Epithelial cell of esophagus (primary cell): Measurements from ENCODE around the gene CACNA1B.

Source experiments
- DNase-seq: peaks from one replicate; pipeline ENCODE4 v3.0.0; 2010; ENCODE audit warnings: low read depth
- H3K4me3 ChIP-seq: 2 replicates; pipeline ENCODE4 v1.5.1; 2011; ENCODE audit warnings: mild to moderate bottlenecking, low read length, control low read depth
- TF ChIP-seq, protein P1 (sequence below): IDR thresholded peaks from 2 replicates; pipeline ENCODE4 v1.5.1; 2011; ENCODE audit warnings: low read depth, mild to moderate bottlenecking, low read length, control low read depth, inconsistent platforms; ENCODE audit not compliant: insufficient read depth; ENCODE audit errors: missing control alignments

Gene CACNA1B

DNA sequence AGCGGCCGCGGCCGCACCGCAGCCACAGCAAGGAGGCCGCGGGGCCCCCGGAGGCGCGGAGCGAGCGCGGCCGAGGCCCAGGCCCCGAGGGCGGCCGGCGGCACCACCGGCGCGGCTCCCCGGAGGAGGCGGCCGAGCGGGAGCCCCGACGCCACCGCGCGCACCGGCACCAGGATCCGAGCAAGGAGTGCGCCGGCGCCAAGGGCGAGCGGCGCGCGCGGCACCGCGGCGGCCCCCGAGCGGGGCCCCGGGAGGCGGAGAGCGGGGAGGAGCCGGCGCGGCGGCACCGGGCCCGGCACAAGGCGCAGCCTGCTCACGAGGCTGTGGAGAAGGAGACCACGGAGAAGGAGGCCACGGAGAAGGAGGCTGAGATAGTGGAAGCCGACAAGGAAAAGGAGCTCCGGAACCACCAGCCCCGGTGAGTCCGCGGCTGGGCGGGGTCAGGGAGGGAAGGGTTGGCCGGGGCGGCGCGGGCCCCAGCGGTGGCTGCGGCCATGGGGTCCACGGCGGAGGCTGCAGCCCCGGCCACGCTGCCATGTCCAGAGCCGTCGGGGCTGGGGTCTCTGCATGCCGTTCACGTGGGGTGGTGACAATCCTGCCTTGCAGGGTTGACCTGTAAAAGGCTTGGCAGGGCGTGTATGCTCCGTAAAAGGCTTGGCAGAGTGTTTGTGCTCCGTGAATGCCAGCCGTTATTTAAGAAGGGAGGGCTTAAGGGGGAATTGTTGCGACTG, 146.0 kb downstream of the CACNA1B start:
- DNase-seq: no peak
- TF ChIP-seq, protein P1, sequence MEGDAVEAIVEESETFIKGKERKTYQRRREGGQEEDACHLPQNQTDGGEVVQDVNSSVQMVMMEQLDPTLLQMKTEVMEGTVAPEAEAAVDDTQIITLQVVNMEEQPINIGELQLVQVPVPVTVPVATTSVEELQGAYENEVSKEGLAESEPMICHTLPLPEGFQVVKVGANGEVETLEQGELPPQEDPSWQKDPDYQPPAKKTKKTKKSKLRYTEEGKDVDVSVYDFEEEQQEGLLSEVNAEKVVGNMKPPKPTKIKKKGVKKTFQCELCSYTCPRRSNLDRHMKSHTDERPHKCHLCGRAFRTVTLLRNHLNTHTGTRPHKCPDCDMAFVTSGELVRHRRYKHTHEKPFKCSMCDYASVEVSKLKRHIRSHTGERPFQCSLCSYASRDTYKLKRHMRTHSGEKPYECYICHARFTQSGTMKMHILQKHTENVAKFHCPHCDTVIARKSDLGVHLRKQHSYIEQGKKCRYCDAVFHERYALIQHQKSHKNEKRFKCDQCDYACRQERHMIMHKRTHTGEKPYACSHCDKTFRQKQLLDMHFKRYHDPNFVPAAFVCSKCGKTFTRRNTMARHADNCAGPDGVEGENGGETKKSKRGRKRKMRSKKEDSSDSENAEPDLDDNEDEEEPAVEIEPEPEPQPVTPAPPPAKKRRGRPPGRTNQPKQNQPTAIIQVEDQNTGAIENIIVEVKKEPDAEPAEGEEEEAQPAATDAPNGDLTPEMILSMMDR: no peak
- no peak overlapping the region for H3K4me3 ChIP-seq

DNA sequence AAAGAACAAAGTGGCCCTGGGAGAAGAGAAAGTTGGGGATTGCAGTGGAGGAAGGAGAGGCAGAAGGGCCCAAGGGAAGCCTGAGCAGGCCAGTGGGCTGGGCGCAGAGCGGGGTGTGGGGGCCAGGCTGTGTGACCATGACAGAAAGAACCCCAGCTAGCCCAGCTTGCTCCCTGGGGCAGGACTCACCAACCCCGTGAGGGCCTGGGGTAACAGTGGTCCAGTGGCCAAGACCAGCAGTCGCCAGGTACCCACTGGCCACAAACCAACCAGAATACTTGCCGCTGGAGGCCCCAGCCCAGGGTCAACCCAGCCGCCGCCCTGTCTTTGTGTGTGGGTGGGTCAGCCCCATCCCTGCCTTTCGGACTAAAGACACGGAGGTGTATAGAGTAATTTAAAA, 146.5 kb downstream of the CACNA1B start:
- TF ChIP-seq, protein P1: no peak
- no peak overlapping the region for H3K4me3 ChIP-seq
- DNase-seq: no peak

DNA sequence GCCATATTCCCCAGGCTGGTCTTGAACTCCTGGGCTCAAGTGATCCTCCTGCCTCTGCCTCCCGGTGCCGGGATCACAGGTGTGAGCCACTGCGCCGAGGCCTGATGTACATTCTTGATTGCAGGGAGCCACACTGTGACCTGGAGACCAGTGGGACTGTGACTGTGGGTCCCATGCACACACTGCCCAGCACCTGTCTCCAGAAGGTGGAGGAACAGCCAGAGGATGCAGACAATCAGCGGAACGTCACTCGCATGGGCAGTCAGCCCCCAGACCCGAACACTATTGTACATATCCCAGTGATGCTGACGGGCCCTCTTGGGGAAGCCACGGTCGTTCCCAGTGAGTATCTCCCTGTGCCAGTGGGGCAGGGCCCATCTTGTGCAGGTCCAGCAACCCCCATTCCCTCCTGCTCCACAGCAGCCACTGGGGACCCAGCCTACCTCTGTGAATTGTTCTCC, 147.3 kb downstream of the CACNA1B start:
- TF ChIP-seq, protein P1: no peak
- no peak for DNase-seq
- H3K4me3 ChIP-seq: no peak overlapping the region

DNA sequence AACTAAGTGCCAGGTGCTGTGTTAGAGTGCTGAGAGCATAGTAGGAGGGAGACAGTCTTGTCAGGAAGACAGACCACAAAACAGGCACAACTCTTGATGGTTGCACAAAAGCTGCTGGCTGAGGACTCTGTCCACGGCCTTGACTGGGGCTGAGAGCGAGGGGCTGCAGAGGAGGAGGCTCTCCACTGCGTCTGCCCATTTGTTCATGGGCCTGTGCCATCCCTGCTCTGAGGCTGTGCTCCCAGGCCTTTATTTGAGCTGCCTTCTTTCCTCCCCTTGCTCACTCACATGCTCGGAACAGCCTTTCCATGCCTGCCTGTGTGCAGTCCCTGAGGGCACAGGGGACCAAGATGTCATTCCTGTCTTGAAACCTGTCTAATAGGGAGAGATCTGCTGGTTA, 147.8 kb downstream of the CACNA1B start:
- no peak for DNase-seq
- TF ChIP-seq, protein P1: no peak
- H3K4me3 ChIP-seq: no peak overlapping the region

DNA sequence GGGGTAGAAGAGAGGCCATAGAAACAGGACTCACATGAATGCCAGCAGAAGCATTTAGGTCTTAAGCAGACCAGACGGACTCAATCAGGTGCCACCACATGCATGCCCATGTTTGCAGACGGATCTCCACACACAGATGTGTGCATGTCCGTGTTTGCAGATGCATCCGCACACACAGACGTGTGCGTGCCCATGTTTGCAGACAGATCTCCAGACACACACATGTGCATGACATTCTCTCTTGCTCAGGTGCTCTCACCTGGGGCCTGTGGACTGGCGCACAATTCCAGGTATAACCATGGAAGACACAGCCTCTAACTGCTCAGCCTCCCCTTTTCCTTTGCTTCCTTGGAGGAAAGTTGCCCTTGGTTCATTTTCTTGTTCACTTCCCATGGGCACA, 148.3 kb downstream of the CACNA1B start:
- TF ChIP-seq, protein P1: no peak
- no peak for DNase-seq
- no peak overlapping the region for H3K4me3 ChIP-seq

DNA sequence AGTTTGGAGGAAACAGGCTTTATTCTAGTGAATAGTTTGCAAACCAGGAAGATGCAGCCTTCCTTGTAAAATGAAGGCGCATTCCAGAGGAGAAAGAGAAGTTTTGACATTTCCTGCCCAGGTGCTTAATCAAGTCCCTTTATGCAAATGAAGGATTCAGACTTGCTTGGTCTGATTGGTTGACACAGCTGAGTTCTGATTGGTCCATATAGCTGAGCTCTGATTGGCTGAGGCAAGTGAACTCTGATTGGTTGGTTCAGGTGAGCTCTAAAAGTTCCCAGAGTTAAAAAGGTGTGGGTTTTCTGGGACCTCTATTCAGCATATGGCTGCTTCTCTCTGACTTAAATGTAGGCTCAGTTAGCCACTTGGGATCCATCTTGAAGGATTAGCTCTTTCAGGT, 151.0 kb downstream of the CACNA1B start:
- H3K4me3 ChIP-seq: no peak overlapping the region
- no peak for DNase-seq
- TF ChIP-seq, protein P1: no peak

DNA sequence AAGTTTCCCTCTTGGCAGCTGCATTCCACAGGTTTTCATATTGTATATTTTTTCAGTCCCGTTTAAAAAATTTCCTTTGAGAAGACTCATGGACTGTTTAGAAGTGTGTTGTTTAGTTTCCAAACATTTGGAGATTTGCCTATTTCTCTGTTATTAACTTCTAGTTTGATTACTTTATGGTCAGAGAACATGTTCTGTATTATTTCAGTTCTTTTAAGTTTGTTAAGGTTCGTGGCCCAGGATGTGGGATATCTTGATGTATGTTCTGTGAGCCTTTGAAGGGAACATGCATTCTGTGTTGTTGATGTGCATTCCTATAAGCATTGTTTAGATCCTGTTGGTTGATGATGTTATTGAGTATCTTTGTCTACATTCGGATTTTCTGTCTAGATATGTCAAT, 153.6 kb downstream of the CACNA1B start:
- no peak for DNase-seq
- H3K4me3 ChIP-seq: no peak overlapping the region
- TF ChIP-seq, protein P1: no peak
